ENCODE data around the gene LTA.

Gene LTA

DNA sequence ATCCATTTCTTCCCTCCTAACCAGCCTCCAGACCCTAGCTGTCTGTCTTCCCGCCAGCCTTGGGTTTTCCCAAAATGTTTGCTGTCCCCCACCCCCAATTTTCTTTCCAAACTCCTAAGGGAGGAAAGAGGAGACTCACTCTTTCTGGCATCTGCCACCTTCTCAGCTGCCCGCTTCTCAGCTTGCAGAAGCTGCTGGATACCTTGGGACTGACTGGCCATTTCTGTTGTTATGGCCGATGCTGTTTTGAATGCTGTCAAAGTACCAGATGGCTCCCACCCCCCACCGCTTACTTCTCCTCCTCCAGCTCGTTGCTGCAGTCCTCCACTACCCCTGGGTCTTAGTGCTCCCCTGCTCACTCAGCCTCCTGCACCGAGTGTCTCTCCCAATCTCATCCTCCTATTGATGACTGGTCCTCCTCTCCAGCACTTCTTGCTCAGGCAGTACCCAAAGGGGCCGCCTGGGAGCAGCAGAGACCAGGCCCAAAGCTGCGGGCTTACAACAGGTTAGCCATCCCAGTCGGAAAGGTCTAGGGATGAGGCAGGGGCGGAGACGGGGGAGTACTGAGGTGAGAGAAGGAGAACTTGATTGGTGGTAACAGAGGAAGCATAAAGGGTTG, 25.6 kb upstream of the LTA start, which contains the start of gene ATP6V1G2 (continued):
- no peak for TF ChIP-seq ZNF677 (tag by site-specific recombination; IDR thresholded peaks at IDR 0.05)
- no peak for TF ChIP-seq ZNF302 (tag by site-specific recombination; IDR thresholded peaks at IDR 0.05; ENCODE audit: low read depth)
- TF ChIP-seq WT1 (tag by site-specific recombination; IDR thresholded peaks at IDR 0.05), result no peak; the same call in none of the 2 replicates
- TF ChIP-seq, protein P1, sequence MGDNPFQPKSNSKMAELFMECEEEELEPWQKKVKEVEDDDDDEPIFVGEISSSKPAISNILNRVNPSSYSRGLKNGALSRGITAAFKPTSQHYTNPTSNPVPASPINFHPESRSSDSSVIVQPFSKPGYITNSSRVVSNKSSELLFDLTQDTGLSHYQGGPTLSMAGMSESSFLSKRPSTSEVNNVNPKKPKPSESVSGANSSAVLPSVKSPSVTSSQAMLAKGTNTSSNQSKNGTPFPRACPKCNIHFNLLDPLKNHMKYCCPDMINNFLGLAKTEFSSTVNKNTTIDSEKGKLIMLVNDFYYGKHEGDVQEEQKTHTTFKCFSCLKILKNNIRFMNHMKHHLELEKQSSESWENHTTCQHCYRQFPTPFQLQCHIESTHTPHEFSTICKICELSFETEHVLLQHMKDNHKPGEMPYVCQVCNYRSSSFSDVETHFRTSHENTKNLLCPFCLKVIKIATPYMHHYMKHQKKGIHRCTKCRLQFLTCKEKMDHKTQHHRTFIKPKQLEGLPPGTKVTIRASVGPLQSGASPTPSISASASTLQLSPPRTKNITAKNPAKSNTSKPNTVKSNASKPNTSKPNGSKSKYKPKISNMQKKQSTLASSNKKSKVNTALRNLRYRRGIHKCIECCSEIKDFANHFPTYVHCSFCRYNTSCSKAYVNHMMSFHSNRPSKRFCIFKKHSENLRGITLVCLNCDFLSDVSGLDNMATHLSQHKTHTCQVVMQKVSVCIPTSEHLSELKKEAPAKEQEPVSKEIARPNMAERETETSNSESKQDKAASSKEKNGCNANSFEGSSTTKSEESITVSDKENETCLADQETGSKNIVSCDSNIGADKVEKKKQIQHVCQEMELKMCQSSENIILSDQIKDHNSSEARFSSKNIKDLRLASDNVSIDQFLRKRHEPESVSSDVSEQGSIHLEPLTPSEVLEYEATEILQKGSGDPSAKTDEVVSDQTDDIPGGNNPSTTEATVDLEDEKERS (tag by site-specific recombination; IDR thresholded peaks at IDR 0.05), result no peak
- no peak for TF ChIP-seq OSR2 (tag by site-specific recombination; IDR thresholded peaks at IDR 0.05)
- TF ChIP-seq ZNF549 (tag by site-specific recombination; IDR thresholded peaks at IDR 0.05), result no peak
- TF ChIP-seq ZNF112 (tag by site-specific recombination; IDR thresholded peaks at IDR 0.05), result no peak
- peak; percentile 96 for TF ChIP-seq ZNF660 (tag by site-specific recombination; IDR thresholded peaks at IDR 0.05)
- peak; percentile 75 for TF ChIP-seq SP2 (tag by site-specific recombination; IDR thresholded peaks at IDR 0.05)
- TF ChIP-seq ZEB2 (tag by site-specific recombination; IDR thresholded peaks at IDR 0.05), result peak; percentile 85; the same call in 1 of the 2 replicates
- TF ChIP-seq YY2 (tag by site-specific recombination; IDR thresholded peaks at IDR 0.05), result peak; percentile 79
- TF ChIP-seq, protein P2, sequence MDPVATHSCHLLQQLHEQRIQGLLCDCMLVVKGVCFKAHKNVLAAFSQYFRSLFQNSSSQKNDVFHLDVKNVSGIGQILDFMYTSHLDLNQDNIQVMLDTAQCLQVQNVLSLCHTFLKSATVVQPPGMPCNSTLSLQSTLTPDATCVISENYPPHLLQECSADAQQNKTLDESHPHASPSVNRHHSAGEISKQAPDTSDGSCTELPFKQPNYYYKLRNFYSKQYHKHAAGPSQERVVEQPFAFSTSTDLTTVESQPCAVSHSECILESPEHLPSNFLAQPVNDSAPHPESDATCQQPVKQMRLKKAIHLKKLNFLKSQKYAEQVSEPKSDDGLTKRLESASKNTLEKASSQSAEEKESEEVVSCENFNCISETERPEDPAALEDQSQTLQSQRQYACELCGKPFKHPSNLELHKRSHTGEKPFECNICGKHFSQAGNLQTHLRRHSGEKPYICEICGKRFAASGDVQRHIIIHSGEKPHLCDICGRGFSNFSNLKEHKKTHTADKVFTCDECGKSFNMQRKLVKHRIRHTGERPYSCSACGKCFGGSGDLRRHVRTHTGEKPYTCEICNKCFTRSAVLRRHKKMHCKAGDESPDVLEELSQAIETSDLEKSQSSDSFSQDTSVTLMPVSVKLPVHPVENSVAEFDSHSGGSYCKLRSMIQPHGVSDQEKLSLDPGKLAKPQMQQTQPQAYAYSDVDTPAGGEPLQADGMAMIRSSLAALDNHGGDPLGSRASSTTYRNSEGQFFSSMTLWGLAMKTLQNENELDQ (tag by site-specific recombination; IDR thresholded peaks at IDR 0.05; ENCODE audit: low read depth), result no peak
- peak; percentile 8; the same call in 1 of the 2 replicates for TF ChIP-seq ZNF76 (tag by site-specific recombination; IDR thresholded peaks at IDR 0.05; ENCODE audit: borderline replicate concordance, low read depth)
- TF ChIP-seq ZNF843 (tag by site-specific recombination; IDR thresholded peaks at IDR 0.05), result no peak
- peak; percentile 99 for TF ChIP-seq ZNF654 (tag by site-specific recombination; IDR thresholded peaks at IDR 0.05; ENCODE audit: low read depth)
- TF ChIP-seq ZNF2 (tag by site-specific recombination; IDR thresholded peaks at IDR 0.05), result peak; percentile 60; the same call in 1 of the 2 replicates
- TF ChIP-seq ZBTB17 (tag by site-specific recombination; IDR thresholded peaks at IDR 0.05), result peak; percentile 87
- 0 out of 2 replicates have a peak, but pooled peaks have one; percentile 65 for TF ChIP-seq ZNF24 (tag by site-specific recombination; IDR thresholded peaks at IDR 0.05)
- no peak for TF ChIP-seq ZNF19 (tag by site-specific recombination; IDR thresholded peaks at IDR 0.05; ENCODE audit: low read depth)
- TF ChIP-seq ZNF514 (tag by site-specific recombination; IDR thresholded peaks at IDR 0.05), result no peak
- 0 out of 2 replicates have a peak, but pooled peaks have one; percentile 30 for TF ChIP-seq PATZ1 (tag by site-specific recombination; IDR thresholded peaks at IDR 0.05)
- no peak for TF ChIP-seq ZNF639 (tag by site-specific recombination; IDR thresholded peaks at IDR 0.05)
- TF ChIP-seq ZFP3 (tag by site-specific recombination; IDR thresholded peaks at IDR 0.05; ENCODE audit: low read depth), result no peak
- TF ChIP-seq ZBTB11 (tag by site-specific recombination; conservative IDR thresholded peaks at IDR 0.05; ENCODE audit: low read depth), result peak; percentile 90
- no peak for TF ChIP-seq ZNF791 (tag by site-specific recombination; IDR thresholded peaks at IDR 0.05)
- peak; percentile 97; the same call in 1 of the 2 replicates for TF ChIP-seq ZSCAN30 (tag by site-specific recombination; IDR thresholded peaks at IDR 0.05)
- no peak for TF ChIP-seq ZNF423 (tag by site-specific recombination; IDR thresholded peaks at IDR 0.05)
- TF ChIP-seq TRIM28 (IDR thresholded peaks at IDR 0.05; ENCODE audit: borderline replicate concordance, low read length), result peak; percentile 81; the same call in 1 of the 2 replicates
- TF ChIP-seq ZIC2 (tag by site-specific recombination; IDR thresholded peaks at IDR 0.05), result peak; percentile 44; the same call in 1 of the 2 replicates
